ENCODE results near the gene EPHA2.

EPHA2 gene

GRCh38 chr1:16076031-16076864 is 79.6 kb downstream of the EPHA2 start:
- DNase-seq (ENCODE audit: extremely low read depth, insufficient read length): no peak

GRCh38 chr1:16075337-16076030 is 80.4 kb downstream of the EPHA2 start:
- no peak for TF ChIP-seq CTCF (IDR thresholded peaks at IDR 0.05; ENCODE audit: insufficient read depth, low read length, poor library complexity, severe bottlenecking)
- Histone ChIP-seq H3K36me3 (ENCODE audit: control insufficient read depth, insufficient read depth, low read length) (no peaks in the 10 kb centered on the region), H3K4me3 (replicated peaks; ENCODE audit: low read depth, low read length) (no peak overlapping the region), H3K27me3 (replicated peaks; ENCODE audit: control insufficient read depth, insufficient read depth, low read length) (no peaks in the 10 kb centered on the region; the same call in 1 of the 2 replicates)
- no peak for DNase-seq (ENCODE audit: extremely low read depth, insufficient read length)

More at GRCh38 chr1:16076031-16076864, 79.6 kb downstream of the EPHA2 start:
- Histone ChIP-seq H3K36me3 (ENCODE audit: control insufficient read depth, insufficient read depth, low read length) (no peaks in the 10 kb centered on the region), H3K4me3 (replicated peaks; ENCODE audit: low read depth, low read length) (no peak overlapping the region), H3K27me3 (replicated peaks; ENCODE audit: control insufficient read depth, insufficient read depth, low read length) (no peaks in the 10 kb centered on the region; the same call in 1 of the 2 replicates)
- TF ChIP-seq CTCF (IDR thresholded peaks at IDR 0.05; ENCODE audit: insufficient read depth, low read length, poor library complexity, severe bottlenecking): no peak
